Stimulated activated CD4-positive, alpha-beta T cell treated with anti-CD3 and anti-CD28 coated beads, TNF-alpha, amount 100 ng/mL, for 4 hours (primary cell): ENCODE results near the gene PSMA5.
"Not testable (repeated sequence)": the region's sequence is repeated elsewhere in the genome, so short reads cannot be mapped to it uniquely, and the experiment has no call there.

ENCODE experiments used
- DNase-seq, 3 experiments: peaks; one replicate each; pipeline ENCODE4 v3.0.0-alpha.2; 2020; ENCODE audit warnings: low read depth in 3 of 3

Gene PSMA5

DNA sequence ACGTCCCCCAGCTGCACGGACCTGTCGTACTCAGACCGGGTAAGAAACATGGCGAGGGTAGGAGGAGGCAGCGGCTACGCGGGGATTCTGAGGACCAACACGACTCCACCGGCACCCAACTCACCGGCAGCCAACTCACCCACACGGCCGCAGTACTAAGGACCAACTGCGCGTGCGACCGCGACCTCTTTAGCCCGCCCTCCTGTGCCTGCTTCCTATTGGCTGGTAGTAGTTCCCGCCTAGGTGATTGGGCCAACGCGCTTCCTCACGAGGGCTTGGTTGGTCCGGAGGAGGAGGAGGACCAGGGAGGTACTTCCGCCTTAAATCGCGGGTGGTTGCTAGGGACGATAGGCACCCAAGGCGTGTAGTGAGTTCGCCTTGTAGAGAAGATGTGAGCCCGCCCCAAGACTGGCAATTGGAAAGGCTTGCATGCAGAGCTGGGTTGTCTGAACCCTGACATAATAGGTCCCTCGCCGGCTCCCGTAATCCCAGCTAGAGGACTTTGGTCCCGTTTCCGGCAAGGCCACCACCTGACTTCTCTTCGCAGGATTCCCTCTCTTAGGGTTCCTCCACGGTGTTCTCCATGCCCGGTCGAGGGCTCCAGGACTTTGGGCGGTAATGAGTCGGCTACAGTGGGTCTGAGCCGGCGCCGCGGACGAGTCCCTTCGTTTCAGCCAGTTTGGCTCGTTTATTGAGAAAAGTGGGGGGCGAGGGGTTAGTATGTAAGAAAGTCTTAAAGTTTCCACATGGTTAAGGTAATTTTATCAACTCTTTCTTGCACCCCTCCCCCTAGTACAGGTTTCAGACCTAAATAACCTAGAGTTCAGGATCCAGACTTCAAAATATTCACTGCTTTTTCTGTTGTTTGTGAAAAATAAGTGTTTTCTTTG, at the start of gene PSMA5:
Gene PSMA5 (minus strand): TSS at position 168 of the 890 bp plus-strand sequence. CDS start 118 bp downstream, at position 50.
- DNase-seq = peak; percentile 77 to 93 (median 89)

DNA sequence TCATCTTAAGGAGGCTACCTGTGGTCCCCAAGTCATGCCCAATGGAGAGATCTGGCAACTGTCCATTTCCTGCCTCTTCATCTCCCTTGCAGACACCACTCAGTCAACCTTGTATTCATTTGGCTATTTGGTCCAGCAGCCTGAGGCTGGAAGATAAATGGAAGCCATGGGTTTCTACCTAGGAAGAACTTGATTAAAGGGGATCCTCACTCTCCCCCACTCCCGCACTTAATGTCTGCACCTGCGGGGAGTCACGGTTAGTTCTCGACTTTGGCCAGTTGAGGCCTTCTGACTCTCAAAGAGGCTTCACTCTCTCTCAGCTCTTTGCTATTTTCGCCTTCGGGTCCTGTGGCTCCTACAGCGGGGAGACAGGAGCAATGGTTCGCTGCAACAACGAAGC, 49.0 kb upstream of the PSMA5 start:
- no peak for DNase-seq

DNA sequence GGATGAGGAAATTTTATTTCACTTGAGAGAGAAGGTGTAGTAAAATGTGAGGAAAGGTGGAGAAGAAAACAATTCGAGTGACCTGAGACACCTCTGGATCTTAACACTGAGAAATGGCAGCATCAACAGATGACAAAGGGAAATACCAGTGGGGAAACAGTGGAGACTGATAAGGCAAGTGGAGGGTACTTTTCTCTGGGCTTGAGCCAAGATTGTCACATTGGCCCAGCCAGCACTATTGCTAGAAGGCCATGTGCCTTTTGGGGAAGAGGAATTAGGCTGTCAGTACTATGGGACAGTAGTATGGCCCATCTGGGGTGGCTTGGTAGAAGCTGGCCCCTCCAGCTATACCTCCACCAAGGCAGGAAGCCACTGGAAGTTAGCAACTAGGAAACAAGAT, 48.4 kb upstream of the PSMA5 start:
- no peak for DNase-seq

DNA sequence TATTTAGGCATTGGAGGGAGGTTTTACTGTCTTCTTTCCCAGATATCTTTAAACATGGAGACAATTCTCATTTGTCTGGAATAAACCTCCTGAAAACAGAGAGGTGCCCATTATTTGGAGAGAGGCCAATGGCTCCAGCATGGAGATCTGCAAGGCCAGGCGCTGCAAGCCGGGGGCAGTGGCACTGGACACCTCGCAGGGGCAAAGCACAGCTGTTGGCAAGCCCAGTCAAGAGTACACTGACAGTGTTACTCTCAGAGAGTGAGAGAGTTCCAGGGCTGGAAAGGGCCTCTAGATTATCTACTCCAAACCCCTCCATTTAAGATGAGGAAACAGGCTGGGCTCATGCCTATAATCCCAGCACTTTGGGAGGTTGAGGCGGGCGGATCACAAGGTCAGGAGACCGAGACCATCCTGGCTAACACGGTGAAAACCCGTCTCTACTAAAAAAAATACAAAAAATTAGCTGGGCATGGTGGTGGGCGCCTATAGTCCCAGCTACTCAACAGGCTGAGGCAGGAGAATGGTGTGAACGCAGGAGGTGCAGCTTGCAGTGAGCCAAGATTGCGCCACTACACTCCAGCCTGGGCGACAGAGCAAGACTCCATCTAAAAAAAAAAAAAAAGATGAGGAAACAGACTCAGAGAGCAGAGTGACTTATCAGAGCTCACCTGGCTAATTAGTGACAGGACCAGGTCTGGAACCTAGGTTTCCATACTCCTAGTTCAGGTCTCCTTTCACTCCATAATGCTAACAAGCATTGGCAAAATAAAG, 47.2 kb upstream of the PSMA5 start:
- not testable (repeated sequence) for DNase-seq

DNA sequence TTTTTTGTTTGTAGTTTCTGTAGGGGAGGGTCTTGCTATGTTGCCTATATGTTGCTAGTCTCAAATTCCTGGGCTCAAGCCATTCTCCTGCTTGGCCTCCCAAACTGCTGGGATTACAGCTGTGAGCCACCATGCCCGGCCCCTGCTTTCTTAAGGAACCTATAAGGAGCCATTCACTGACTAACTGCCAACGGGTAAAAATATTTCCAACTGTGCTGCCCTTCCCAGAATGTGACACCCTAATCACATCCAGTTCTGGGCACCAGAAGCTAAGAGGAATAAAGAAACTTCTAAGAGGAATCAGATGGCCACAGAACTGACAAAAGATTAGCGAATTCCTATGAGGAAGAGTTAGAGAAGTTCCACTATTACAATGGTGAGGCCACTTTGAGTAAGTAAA, 46.5 kb upstream of the PSMA5 start:
- no peak for DNase-seq

DNA sequence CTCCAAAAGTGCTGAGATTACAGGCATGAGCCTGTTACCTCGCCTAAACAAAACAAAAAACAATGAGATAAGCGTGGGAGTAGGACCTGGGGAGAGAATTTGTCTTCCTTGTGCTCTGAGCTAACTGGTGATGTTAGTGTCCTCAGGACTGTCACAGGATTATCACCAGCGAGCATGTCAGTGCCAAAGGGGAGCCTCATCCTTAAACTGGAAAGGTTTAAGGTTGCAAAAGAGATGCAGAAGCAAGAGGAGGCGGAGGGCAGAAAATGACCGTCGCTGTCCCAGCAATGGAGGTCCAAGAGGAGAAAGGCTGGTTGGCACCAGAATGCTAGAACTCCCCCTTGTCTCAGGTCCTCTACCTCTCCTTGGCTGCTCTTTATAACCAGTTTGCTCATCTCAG, 44.0 kb upstream of the PSMA5 start:
- DNase-seq = no peak

DNA sequence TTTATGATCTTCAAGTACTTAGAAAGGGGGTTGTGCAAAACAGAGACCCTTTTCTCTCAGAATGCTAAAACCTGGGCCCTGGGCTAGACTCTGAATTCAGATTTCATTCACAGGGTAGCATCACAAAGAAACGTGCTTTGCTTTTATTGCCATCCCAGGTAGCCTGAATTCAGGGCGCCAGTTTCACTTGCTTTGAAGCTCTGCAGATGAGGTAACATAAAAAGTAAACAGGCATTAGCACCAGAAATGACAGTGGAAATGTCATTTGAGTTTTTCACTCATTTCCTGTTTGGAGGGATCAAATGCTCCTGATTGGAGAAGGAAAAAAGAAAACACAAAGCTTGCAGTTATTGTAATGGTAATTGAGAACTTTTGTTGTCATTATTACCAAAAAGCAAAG, 42.7 kb upstream of the PSMA5 start:
- no peak for DNase-seq

DNA sequence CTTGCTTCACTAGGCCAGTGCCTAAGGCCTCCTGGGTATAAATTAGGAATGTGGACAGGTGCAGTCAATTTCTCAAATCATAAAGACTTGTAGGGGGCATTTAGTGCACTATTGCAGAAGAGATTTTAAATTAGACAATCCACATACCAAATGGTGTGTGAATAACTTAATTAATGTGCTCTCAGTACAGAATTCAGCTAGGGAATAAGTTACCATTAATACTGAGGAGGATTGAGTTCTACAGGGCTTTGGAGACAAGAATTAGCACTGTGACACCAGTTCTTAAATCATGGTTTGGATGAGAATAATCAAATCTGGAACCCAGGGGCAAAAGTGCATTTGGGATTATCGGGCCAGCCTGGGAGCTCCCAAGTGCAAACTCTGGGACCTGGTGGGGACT, 41.8 kb upstream of the PSMA5 start:
- DNase-seq = no peak

DNA sequence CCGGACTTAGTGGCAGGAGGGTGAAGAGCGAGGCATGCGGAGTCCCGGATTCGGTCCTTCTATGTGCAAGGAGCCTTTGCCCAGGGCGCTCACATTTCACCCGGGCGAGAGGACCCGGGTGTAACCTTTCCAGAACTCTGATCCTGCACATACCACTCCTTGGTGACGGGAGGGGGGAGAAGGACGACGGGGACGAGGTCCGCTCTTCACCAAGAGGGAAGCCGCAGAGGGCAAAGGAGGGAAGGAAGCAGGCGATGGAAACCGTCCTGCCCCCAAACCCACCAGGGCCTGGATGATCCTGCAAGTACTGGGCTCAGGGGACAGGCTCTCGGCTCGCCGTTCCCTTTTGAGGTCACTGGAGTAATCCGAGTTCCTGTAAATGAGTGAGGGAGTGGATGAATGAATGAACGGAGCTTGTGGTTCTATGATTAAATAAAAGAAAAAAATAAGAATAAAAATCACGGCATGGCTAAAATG, 41.1 kb upstream of the PSMA5 start:
- DNase-seq = no peak

DNA sequence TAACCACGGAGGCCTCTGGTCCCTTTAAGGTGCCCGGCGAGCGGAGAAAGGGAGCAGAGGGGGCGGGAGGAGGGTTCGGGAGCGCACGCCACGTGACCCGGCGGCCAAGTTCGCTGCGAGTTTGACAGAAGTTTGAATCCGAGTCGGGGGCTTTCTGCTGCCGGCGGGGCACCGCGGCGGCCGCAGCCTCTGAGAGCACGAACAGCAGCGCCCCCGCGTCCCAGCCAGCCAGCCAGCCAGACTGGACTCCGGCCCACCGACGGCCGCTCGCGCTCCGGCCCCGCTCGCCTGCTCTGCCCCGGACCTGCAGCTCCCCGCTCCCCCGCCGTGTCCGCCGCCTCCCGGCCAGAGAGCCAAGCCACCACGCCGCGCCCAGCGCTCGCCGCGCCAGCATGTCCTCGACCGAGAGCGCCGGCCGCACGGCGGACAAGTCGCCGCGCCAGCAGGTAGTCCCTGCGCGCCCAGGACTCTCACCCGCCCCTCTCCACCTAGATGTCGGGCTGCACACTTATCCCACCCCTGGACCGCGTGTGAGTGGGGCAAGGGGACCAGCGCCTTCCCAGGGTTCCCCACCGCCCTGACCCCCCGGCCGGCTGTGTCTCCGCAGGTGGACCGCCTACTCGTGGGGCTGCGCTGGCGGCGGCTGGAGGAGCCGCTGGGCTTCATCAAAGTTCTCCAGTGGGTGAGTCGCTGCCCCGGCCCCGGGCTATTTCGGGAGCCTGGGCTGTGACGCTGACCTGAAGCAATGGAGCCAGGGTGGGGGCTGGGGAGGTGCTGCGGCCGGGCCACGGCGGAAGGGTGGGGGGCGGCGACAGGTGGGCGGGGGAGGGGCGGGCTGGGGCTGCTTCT, 40.4 kb upstream of the PSMA5 start, which contains the start of gene SYPL2:
Gene SYPL2 (plus strand): TSS at position 95 of the 849 bp plus-strand sequence. CDS start 298 bp downstream, at position 393.
- no peak for DNase-seq

DNA sequence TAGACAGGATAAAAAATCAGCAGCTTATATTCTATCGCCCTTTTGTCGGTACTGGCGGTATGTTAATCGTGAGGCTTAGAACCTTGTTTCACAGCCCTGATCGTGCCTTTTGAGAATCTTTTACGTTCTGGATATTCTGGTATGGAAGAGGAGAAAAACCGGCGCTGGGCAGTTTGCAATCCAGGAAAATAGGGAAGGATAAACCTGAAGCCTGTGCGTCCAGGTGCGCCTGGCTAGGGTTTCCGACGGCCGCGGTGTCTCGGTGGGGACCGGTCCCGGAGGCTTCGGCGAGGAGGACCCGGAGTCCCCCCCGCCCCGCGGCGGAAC, 39.8 kb upstream of the PSMA5 start:
- DNase-seq = no peak

DNA sequence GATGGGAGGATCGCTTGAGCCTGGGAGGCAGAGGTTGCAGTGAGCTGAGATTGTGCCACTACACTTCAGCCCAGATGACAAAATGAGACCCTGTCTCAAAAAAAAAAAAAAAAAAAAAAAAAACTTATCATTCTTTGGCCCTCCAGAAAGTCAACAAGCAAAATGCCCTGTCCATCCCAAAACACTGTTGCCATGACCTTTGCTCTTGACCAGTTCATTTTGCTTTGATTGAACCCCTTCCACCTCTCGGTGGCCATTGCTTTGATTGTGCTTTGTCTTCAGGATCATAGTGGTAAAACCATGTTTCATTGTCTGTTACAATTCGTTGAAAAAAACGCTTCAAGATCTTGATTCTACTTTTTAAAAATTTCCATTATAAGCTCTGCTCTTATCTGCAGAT, 31.6 kb upstream of the PSMA5 start:
- no peak for DNase-seq

DNA sequence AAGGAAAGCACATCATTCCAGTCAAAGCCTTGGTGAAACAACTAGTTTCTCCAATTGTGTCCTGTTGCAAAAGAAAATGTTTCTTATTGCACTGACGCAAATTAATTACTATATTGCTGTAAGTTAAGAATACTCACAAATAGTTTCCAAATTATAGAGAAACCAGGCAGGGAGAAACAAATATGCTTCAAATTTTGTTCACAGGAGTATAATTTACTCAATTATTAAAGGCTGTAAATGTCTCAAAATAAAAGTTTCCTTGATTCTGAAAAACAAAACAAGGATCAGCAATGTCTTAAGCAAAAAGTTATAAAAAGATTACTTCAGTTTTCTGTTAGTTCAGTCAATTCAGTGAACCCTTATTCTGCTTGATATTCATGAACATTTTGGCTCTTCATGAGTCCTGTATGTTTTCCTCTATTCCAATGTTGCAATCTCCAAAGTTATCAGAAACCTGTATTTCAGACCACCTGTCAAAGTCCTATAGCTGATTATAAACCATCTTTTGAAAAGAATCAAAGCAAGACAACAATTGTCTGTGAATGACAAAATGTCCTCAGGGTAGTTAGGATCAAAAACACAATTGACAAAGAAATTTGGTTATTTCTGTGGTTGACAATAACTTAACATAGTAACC, 28.4 kb upstream of the PSMA5 start:
- DNase-seq = no peak

DNA sequence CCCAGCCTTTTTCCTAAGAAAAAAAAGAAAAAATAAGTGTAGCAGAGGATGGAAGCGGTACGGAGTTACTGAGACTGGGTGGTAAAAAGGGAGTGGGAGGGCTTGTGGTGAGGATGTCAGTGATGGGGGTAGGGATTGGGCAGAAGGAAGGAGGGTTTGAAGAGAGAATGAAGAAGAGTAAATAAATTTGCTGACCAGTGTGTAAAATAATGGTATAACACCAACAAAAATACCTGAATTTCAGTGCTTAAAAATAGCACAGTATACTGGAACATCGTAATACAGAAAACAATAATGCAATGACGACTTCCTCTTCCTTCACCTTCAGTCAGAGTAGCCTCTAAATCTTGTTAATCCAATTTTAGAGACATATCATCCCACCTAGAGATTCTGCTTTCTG, 21.3 kb upstream of the PSMA5 start:
- DNase-seq = no peak

DNA sequence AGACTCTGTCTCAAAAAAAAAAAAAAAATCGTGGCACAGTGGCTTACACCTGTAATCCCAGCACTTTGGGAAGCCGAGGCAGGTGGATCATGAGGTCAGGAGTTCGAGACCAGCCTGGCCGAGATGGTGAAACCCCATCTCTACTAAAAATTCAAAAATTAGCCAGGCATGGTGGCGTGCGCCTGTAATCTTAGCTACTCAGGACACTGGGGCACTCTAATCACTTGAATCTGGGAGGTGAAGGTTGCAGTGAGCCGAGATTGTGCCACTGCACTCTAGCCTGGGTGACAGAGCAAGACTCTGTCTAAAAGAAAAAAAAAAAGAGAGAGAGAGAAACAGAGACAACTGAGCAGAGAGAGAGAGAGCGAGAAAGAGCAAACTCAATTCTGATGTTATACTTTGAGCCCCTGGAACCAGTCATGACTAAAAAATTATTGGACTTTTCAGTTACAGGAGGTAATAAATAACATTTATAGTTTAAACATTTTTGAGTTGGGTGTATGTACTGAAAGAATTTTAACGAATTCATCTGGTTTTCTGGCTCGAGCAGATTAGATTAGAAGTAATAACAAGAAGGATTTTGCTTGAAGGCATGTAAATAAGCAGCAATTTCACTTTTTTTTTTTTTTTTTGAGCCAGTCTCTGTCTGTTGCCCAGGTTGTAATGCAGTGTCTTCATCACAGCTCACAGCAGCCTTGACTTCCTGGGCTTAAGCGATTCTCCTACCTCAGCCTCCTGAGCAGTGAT, 19.9 kb upstream of the PSMA5 start:
- not testable (repeated sequence) for DNase-seq

DNA sequence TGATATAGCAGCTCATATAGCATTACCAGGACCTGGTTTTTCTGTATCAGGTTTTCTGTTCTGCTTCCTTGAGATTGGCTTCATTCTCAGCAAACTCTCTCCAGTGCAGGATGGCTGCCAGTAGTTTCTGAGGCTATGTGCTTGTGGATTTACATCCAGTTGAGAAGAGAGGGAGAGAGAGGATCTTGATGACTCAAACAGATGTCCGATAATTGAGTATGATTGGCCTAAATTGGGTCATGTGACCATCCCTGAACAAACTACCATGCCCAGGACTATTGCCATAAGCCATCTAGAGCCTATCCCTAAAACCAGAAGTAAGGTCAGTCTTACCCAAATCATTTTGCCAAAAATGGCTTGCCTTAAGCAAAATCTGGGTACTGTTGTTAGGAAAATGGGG, 18.1 kb upstream of the PSMA5 start:
- DNase-seq = no peak

DNA sequence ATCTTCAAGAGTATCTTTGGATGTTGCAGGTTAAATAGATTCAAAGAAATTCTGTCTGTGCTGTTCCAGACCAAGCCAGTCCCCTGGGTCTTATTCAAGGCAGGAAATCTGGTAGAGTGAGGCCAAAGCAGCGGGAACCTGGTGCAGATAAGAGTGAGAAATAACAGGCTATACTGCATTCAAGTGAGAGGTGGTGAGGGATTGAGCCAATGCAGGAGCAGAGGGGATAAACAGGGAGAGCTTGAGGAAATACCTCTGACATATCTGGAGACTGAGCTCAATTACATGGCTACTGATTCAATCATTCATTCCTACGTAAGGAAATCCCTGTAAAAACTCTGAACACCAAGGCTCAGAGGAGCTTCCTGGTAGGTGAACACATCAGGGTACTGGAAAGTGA, 17.2 kb upstream of the PSMA5 start:
- no peak for DNase-seq

DNA sequence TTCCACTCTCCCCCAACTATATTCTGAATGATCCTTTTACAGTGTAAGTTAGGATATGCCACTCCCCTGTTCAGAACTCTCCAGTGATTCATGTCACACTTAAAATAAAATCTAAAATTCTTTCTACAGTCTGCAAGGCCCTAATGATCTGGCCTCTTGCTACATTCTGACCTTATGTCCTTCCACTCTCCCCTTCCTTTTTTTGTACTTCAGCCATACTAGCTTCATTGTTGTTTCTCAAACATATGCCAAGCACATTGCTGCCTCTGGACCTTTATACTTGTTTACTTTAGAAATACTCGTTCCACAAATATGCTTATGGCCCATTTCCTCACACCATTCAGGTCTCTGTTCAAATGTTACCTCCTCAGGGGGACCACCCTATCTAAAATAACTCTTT, 14.8 kb upstream of the PSMA5 start:
- no peak for DNase-seq

DNA sequence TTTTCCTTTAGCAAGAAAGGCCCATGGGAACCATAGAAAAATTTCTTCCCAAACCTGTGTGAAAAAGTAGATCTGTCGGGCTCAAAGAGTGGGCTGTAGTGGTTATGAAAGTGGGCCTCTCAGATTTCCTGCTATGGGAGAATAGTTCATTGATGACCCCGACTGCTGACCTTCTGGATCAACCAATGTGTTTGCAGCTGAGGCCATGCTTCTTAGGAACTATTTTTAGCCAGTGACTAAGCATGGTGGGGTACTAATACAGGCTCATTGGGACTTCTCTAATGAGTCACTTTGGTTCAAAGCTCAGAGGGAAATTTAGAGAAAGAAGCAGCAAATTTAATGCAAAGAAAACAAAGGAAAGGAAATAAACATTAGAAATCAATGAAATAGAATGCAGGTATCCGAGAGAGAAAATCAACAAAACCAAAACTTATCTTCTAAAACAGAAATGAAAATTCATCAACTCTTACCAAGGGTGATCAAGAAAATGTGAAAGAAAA, 12.6 kb upstream of the PSMA5 start:
- DNase-seq = no peak

DNA sequence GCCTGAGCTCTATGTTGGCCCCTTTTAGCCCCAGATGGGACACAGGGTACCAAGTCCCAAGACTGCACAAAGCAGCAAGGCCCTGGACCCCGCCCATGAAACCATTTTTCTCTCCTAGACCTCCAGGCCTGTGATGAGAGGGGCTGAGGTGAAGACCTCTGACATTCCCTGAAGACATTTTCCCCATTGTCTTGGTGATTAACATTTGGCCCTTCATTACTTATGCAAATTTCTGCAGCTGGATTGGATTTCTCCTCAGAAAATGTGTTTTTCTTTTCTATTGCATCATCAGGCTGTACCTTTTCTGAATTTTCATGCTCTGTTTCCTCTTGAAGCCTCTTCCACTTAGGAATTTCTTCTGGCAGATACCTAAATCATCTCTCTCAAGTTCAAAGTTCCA, 8.2 kb upstream of the PSMA5 start:
- no peak for DNase-seq

DNA sequence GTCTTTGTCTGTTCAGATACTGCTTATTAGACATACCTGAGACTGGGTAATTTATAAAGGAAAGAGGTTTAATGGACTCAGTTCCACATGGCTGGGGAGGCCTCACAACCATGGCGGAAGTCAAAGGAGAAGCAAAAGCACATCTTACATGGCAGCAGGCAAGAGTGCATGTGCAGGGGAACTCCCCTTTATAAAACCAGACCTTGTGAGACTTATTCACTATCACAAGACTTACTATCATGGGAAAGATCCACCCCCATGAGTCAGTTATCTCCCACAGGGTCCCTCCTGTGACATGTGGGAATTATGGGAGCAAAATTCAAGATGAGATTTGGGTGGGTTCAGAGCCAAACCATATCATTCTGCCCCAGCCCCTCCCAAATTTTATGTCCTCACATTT, 7.1 kb upstream of the PSMA5 start:
- no peak for DNase-seq
